Right lobe of liver (tissue), 6 donors: ENCODE results near the gene SHROOM1. TPM values are rescaled to one million over a fixed set of nuclear protein-coding genes. Genes with fewer than 3 reads are reported as not detected.

Source experiments
- ATAC-seq, 4 donors: fragments of 200-7000 bp; cut with Tn5 transposase; one replicate each; pipeline ENCODE4 v1.9.1; 2020; ENCODE audit warnings: mild to moderate bottlenecking in 4 of 4, moderate library complexity in 4 of 4
- DNase-seq, 3 donors: peaks; one replicate each; pipeline ENCODE4 v3.0.0-alpha.2; 2020
- H3K27ac ChIP-seq, 3 donors: fragments of 200-600 bp; one replicate each; pipeline ENCODE4 v1.8.0; 2022
- H3K27me3 ChIP-seq, 2 donors: fragments of 200-600 bp; one replicate each; pipeline ENCODE4 v1.8.0; 2022
- H3K36me3 ChIP-seq, 4 donors: fragments of 200-600 bp; sonication (generic) in 1 of 4; one replicate each; pipeline versions ENCODE4 v1.5.1 to v1.8.0; 2017 to 2022; ENCODE audit warnings: control low read depth in 1 of 4
- H3K4me1 ChIP-seq, 4 donors: fragments of 200-600 bp; sonication (generic) in 1 of 4; one replicate each; pipeline versions ENCODE4 v1.5.1 to v1.8.0; 2017 to 2022; ENCODE audit warnings: control low read depth in 1 of 4
- H3K4me3 ChIP-seq, 3 donors: fragments of 200-600 bp; one replicate each; pipeline ENCODE4 v1.8.0; 2022
- H3K9me3 ChIP-seq, 4 donors: fragments of 200-600 bp; sonication (generic) in 1 of 4; one replicate each; pipeline versions ENCODE4 v1.5.1 to v1.8.0; 2017 to 2022; ENCODE audit warnings: control low read depth in 1 of 4
- CTCF ChIP-seq, 4 donors: fragments of 200-600 bp in 3 of 4; fragments of 450-650 bp in 1 of 4; IDR thresholded peaks; one replicate each; pipeline versions ENCODE4 v1.5.1 to v1.8.0; 2016 to 2022; ENCODE audit warnings: antibody characterized with exemption in 4 of 4, mild to moderate bottlenecking in 2 of 4
- POLR2A ChIP-seq: fragments of 450-650 bp; IDR thresholded peaks from one replicate; pipeline ENCODE4 v1.6.1; 2017; ENCODE audit warnings: antibody characterized with exemption, mild to moderate bottlenecking
- WGBS: methylation state at CpG from one replicate; pipeline ENCODE4 v1.1.6; 2018; ENCODE audit warnings: low coverage, low lambda C conversion rate; ENCODE audit not compliant: insufficient coverage; ENCODE audit errors: missing lambda C conversion rate; 5-methylcytosine and 5-hydroxymethylcytosine counted together
- intact Hi-C, 2 donors: fragments of 100-400 bp; cut with DNase I; formaldehyde crosslinking; loops; one replicate each; pipeline versions ENCODE4 v1.11.2 to v1.14.1; 2022
- total RNA-seq, 6 experiments: library from RNA; depleted of rRNA in 2 of 6; stranded (reverse); fragments of >200 nt in 2 of 6; fragmentation: NEBNext Ultra II Directional in 3 of 6; extraction: Animal tissue kit (Norgen Biotek cat#: 25700) in 3 of 6; gene quantifications; one replicate each; pipeline versions ENCODE4 v1.1.0 to v1.2.4, GENCODE V29; 2016 to 2023
- donor health status: DM: no; HTN: yes; CAD: no.
- donor health status: DM: no; HTN: no; CAD: no.
- donor health status: DM: no; HTN: no; CAD: no.
- donor health status: DM: no; HTN: yes; CAD: no.
- donor health status: DM: no; HTN: yes; CAD: no.

Gene SHROOM1
- total RNA-seq, 6 experiments from 2014 or later = 29.5 to 96.1 (median 77.4) TPM

GRCh38 chr5:132849347-132849746, 18.9 kb upstream of the SHROOM1 start:
- Histone ChIP-seq H3K4me3 (no peak overlapping the region), H3K27ac (peak overlapping the region; percentile 37 to 81 (median 56)), H3K36me3 (no peaks in the 10 kb centered on the region), H3K4me1 (peaks cover 0 to 43% (median 13%) of the 10 kb centered on the region in 4 donors), H3K27me3 (no peaks in the 10 kb centered on the region), H3K9me3 (no peaks in the 10 kb centered on the region)
- TF ChIP-seq CTCF (IDR thresholded peaks at IDR 0.05) = no peak
- no peak for TF ChIP-seq POLR2A
- intact Hi-C loops = no loop called here
- DNase-seq (no peak), ATAC-seq (peak; percentile 28 to 45 (median 42))
- WGBS = 29% methylated on average over 1 of the region's 1 CpG

GRCh38 chr5:132848270-132848669, 17.8 kb upstream of the SHROOM1 start:
- H3K4me3 ChIP-seq = no peak overlapping the region
- WGBS = 96% methylated on average over 8 of the region's 8 CpGs
- intact Hi-C loops = no loop called here

GRCh38 chr5:132841305-132841704, 10.9 kb upstream of the SHROOM1 start:
- DNase-seq (no peak), ATAC-seq (no peak)
- Histone ChIP-seq H3K4me3 (no peak overlapping the region), H3K36me3 (no peaks in the 10 kb centered on the region), H3K4me1 (peaks cover 0 to 55% (median 20%) of the 10 kb centered on the region in 4 donors), H3K27ac (peak overlapping the region; percentile 94 to 98 (median 95)), H3K27me3 (no peaks in the 10 kb centered on the region), H3K9me3 (no peaks in the 10 kb centered on the region)
- 28% methylated on average over 4 of the region's 4 CpGs for WGBS
- intact Hi-C loops = no loop called here
- no peak for TF ChIP-seq CTCF (IDR thresholded peaks at IDR 0.05)
- TF ChIP-seq POLR2A = peak; percentile 25

More at GRCh38 chr5:132848270-132848669, 17.8 kb upstream of the SHROOM1 start:
- Histone ChIP-seq H3K4me1 (peaks cover 0 to 36% (median 9%) of the 10 kb centered on the region in 4 donors), H3K27ac (no peak overlapping the region), H3K9me3 (no peaks in the 10 kb centered on the region), H3K27me3 (no peaks in the 10 kb centered on the region), H3K36me3 (no peaks in the 10 kb centered on the region)
- DNase-seq (no peak), ATAC-seq (no peak)
- TF ChIP-seq POLR2A (no peak), CTCF (IDR thresholded peaks at IDR 0.05) (no peak)

GRCh38 chr5:132840896-132841295, 10.4 kb upstream of the SHROOM1 start:
- H3K4me3 ChIP-seq = no peak overlapping the region
- no peak for DNase-seq
- no peaks in the 10 kb centered on the region for H3K36me3 ChIP-seq
- intact Hi-C loops = no loop called here
- TF ChIP-seq POLR2A (no peak), CTCF (IDR thresholded peaks at IDR 0.05) (no peak)
- peaks cover 0 to 55% (median 21%) of the 10 kb centered on the region in 4 donors for H3K4me1 ChIP-seq
- no peaks in the 10 kb centered on the region for H3K27me3 ChIP-seq
- ATAC-seq = no peak
- 40% methylated on average over 1 of the region's 1 CpG for WGBS
- peak overlapping the region; percentile 94 to 98 (median 95) for H3K27ac ChIP-seq
- H3K9me3 ChIP-seq = no peaks in the 10 kb centered on the region

GRCh38 chr5:132840313-132840712, 9.9 kb upstream of the SHROOM1 start:
- 21% methylated on average over 3 of the region's 3 CpGs for WGBS
- Histone ChIP-seq H3K4me1 (peaks cover 0 to 55% (median 21%) of the 10 kb centered on the region in 4 donors), H3K36me3 (no peaks in the 10 kb centered on the region), H3K27me3 (no peaks in the 10 kb centered on the region), H3K27ac (peak overlapping the region; percentile 94 to 98 (median 95)), H3K9me3 (no peaks in the 10 kb centered on the region), H3K4me3 (no peak overlapping the region)
- no peak for DNase-seq
- no peak for ATAC-seq
- TF ChIP-seq POLR2A (peak; percentile 5), CTCF (IDR thresholded peaks at IDR 0.05) (no peak)
- intact Hi-C loops = no loop called here
